ENCODE data around the gene TTBK2. TPM values are rescaled to one million over a fixed set of nuclear protein-coding genes. Genes with fewer than 3 reads are reported as not detected.
"Not testable (repeated sequence)": the region's sequence is repeated elsewhere in the genome, so short reads cannot be mapped to it uniquely, and the experiment has no call there.

TTBK2 gene
- total RNA-seq, 1 experiment from 2014 or later: 10.6 TPM

DNA sequence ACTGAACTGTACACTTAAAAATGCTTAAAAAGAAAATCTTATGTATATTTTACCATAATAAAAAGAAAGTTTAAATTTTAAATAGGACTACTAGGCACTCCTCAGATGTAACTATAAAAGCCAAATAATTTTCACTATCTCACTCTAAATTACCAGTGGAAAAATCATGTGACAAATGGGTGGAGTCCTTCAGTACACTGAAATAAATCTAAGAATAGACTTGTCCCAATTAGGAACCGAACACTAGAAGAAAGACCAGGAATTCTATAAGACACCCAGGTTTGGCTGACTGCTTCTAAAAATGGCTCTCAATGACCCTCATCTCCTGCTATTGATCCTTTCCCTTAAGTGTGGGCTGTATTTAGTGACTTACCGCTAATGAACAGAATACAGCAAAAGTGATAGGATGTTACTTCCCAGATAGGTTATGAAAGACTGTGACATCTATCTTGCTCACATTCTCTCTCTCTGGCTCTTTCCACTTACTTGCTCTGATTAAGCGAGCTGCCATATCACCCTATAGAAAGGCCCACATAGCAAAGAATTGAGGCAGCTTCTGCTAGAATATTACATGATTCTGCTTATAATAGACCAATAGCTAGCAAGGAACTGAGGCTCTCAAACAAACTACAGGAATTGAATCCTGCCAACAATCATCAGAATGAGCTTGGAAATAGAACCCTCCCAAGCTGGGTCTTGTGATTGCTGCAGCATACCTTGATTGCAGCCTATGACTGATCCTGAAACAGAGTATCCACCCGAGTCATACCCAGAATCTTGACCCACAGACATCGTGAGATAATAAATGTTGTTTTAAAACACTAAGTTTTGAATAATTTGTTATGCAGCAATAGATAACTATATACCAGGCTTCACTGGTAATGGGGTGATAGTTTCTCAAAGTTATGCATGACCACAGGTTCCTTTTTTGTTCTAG is 16.9 kb downstream of the TTBK2 start:
- H4K5ac ChIP-seq (ENCODE audit: insufficient read length, low read depth, low read length): no peak overlapping the region
- no peak overlapping the region for H3K9ac ChIP-seq (ENCODE audit: extremely low read depth, insufficient read length, low read length)
- Mint-ChIP-seq H3K9me3 (no peaks in the 10 kb centered on the region), H3K4me1 (peaks cover 5 to 8% of the 10 kb centered on the region in 2 experiments), H3K36me3 (ENCODE audit: insufficient read depth in 1 of 3, low read depth in 3 of 3) (no peaks in the 10 kb centered on the region; a peak in 1 of 7 replicates), H3K27me3 (ENCODE audit: low read depth) (no peaks in the 10 kb centered on the region), H3K4me3 (no peak overlapping the region), H3K27ac (no peak overlapping the region)
- no peak overlapping the region for H2BK120ac ChIP-seq (ENCODE audit: low read depth, low read length, poor library complexity, severe bottlenecking)
- no peak overlapping the region for H3K4ac ChIP-seq (ENCODE audit: low read depth, low read length)
- no peaks in the 10 kb centered on the region for H3K4me1 ChIP-seq (ENCODE audit: insufficient read depth, low read length)
- H2BK20ac ChIP-seq (ENCODE audit: low read depth, low read length, poor library complexity, severe bottlenecking): no peak overlapping the region
- peaks cover 4% of the 10 kb centered on the region for H3K79me1 ChIP-seq (ENCODE audit: insufficient read depth, low read depth, low read length, poor library complexity, severe bottlenecking)
- H3K27me3 ChIP-seq (ENCODE audit: insufficient read depth, low read length): no peaks in the 10 kb centered on the region
- H3K27ac ChIP-seq (ENCODE audit: insufficient read length, low read depth, low read length): no peak overlapping the region
- no peaks in the 10 kb centered on the region for H3K79me2 ChIP-seq (ENCODE audit: insufficient read depth, low read length)
- no peak overlapping the region for H4K91ac ChIP-seq (ENCODE audit: insufficient read length, low read depth, low read length)
- no peak overlapping the region for H3K23ac ChIP-seq (ENCODE audit: insufficient read length, low read depth, low read length)
- H3K56ac ChIP-seq (ENCODE audit: insufficient read length, low read depth, low read length): no peak overlapping the region
- no CpG with 5 or more reads among the region's 5 CpGs for WGBS (ENCODE audit: extremely low coverage, insufficient read length, low lambda C conversion rate)
- no peak overlapping the region for H3K4me2 ChIP-seq (ENCODE audit: insufficient read depth, insufficient read length, low read length)
- no peak overlapping the region for H2BK12ac ChIP-seq (ENCODE audit: insufficient read length, low read depth, low read length)
- no peak overlapping the region for H2BK5ac ChIP-seq (ENCODE audit: insufficient read length, low read length)
- H3K14ac ChIP-seq (ENCODE audit: insufficient read depth, low read length): no peak overlapping the region
- TF ChIP-seq, protein P1, sequence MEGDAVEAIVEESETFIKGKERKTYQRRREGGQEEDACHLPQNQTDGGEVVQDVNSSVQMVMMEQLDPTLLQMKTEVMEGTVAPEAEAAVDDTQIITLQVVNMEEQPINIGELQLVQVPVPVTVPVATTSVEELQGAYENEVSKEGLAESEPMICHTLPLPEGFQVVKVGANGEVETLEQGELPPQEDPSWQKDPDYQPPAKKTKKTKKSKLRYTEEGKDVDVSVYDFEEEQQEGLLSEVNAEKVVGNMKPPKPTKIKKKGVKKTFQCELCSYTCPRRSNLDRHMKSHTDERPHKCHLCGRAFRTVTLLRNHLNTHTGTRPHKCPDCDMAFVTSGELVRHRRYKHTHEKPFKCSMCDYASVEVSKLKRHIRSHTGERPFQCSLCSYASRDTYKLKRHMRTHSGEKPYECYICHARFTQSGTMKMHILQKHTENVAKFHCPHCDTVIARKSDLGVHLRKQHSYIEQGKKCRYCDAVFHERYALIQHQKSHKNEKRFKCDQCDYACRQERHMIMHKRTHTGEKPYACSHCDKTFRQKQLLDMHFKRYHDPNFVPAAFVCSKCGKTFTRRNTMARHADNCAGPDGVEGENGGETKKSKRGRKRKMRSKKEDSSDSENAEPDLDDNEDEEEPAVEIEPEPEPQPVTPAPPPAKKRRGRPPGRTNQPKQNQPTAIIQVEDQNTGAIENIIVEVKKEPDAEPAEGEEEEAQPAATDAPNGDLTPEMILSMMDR (conservative IDR thresholded peaks at IDR 0.05): no peak
- H3K9me3 ChIP-seq (ENCODE audit: control insufficient read depth, low read depth, low read length): no peaks in the 10 kb centered on the region
- no peak overlapping the region for H4K8ac ChIP-seq (replicated peaks; ENCODE audit: insufficient read length, low read depth, low read length)
- H4K20me1 ChIP-seq (ENCODE audit: control insufficient read depth, insufficient read depth, insufficient read length): no peaks in the 10 kb centered on the region
- H2BK15ac ChIP-seq (ENCODE audit: low read depth, low read length): no peak overlapping the region
- no peak overlapping the region for H3T11ph ChIP-seq (ENCODE audit: low read length)
- no peak overlapping the region for H3K18ac ChIP-seq (ENCODE audit: insufficient read length, low read depth, low read length)
- H2AFZ ChIP-seq (ENCODE audit: low read length): no peak overlapping the region
- H3K23me2 ChIP-seq (ENCODE audit: insufficient read length, low read depth, low read length, poor library complexity, severe bottlenecking): no peaks in the 10 kb centered on the region
- H2AK5ac ChIP-seq (ENCODE audit: insufficient read length, low read length): no peak overlapping the region
- no peak for DNase-seq

DNA sequence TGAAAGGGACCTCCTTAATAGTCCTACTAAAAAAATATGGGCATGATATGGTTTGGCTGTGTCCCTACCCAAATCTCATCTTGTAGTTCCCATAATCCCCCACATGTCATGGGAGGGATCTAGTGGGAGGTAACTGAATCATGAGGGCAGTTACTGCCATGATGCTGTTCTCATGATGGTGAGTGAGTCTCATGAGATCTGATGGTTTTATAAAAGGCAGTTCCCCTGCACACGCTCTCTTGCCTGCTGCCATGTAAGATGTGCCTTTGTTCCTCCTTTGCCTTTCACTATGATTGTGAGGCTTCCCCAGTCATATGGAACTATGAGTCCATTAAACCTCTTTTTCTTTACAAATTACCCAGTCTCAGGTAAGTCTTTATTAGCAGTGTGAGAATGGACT is 26.7 kb downstream of the TTBK2 start:
- H3K79me2 ChIP-seq (ENCODE audit: insufficient read depth, low read length); H3K27ac ChIP-seq (ENCODE audit: insufficient read length, low read depth, low read length); H3K27me3 Mint-ChIP-seq (ENCODE audit: low read depth); H3K4ac ChIP-seq (ENCODE audit: low read depth, low read length); H3K9me3 ChIP-seq (ENCODE audit: control insufficient read depth, low read depth, low read length); H3K4me1 Mint-ChIP-seq; H3K23me2 ChIP-seq (ENCODE audit: insufficient read length, low read depth, low read length, poor library complexity, severe bottlenecking); H3K79me1 ChIP-seq (ENCODE audit: insufficient read depth, low read depth, low read length, poor library complexity, severe bottlenecking); H4K5ac ChIP-seq (ENCODE audit: insufficient read length, low read depth, low read length); H3K9ac ChIP-seq (ENCODE audit: extremely low read depth, insufficient read length, low read length); H2BK12ac ChIP-seq (ENCODE audit: insufficient read length, low read depth, low read length); H2BK20ac ChIP-seq (ENCODE audit: low read depth, low read length, poor library complexity, severe bottlenecking); DNase-seq; H3K4me2 ChIP-seq (ENCODE audit: insufficient read depth, insufficient read length, low read length); H2BK5ac ChIP-seq (ENCODE audit: insufficient read length, low read length); H3T11ph ChIP-seq (ENCODE audit: low read length); H4K91ac ChIP-seq (ENCODE audit: insufficient read length, low read depth, low read length); H2AFZ ChIP-seq (ENCODE audit: low read length); H2BK120ac ChIP-seq (ENCODE audit: low read depth, low read length, poor library complexity, severe bottlenecking); H4K8ac ChIP-seq (replicated peaks; ENCODE audit: insufficient read length, low read depth, low read length); H3K27ac Mint-ChIP-seq; H3K14ac ChIP-seq (ENCODE audit: insufficient read depth, low read length); H4K20me1 ChIP-seq (ENCODE audit: control insufficient read depth, insufficient read depth, insufficient read length); H3K18ac ChIP-seq (ENCODE audit: insufficient read length, low read depth, low read length); H3K4me1 ChIP-seq (ENCODE audit: insufficient read depth, low read length); H3K4me3 Mint-ChIP-seq; H3K23ac ChIP-seq (ENCODE audit: insufficient read length, low read depth, low read length); H3K27me3 ChIP-seq (ENCODE audit: insufficient read depth, low read length); H2BK15ac ChIP-seq (ENCODE audit: low read depth, low read length); H3K56ac ChIP-seq (ENCODE audit: insufficient read length, low read depth, low read length); H2AK5ac ChIP-seq (ENCODE audit: insufficient read length, low read length): not testable (repeated sequence)
- peaks cover 12 to 13% (median 12%) of the 10 kb centered on the region in 3 experiments for H3K36me3 Mint-ChIP-seq (ENCODE audit: insufficient read depth in 1 of 3, low read depth in 3 of 3)
- peaks cover 12% of the 10 kb centered on the region in 2 experiments; a peak in 4 of 5 replicates for H3K9me3 Mint-ChIP-seq
- no CpG with 5 or more reads among the region's 1 CpG for WGBS (ENCODE audit: extremely low coverage, insufficient read length, low lambda C conversion rate)

Measured in H9 (cell line).